OCI-LY3 (cell line): ENCODE results near the gene RAB27B.
"Not testable (repeated sequence)": the region's sequence is repeated elsewhere in the genome, so short reads cannot be mapped to it uniquely, and the experiment has no call there.

Experiments used
- CTCF ChIP-seq: fragments of 200-600, 300-600 bp; sonication (generic); IDR thresholded peaks from 2 replicates; pipeline ENCODE4 v1.5.1; 2014; ENCODE audit warnings: antibody characterized with exemption, low read length, low read depth
- EZH2phosphoT487 ChIP-seq: fragments of 200-600 bp; shearing (Covaris generic); IDR thresholded peaks from 2 replicates; pipeline ENCODE4 v1.6.1; 2018; ENCODE audit warnings: antibody characterized with exemption, mixed run types, low read depth

DNA sequence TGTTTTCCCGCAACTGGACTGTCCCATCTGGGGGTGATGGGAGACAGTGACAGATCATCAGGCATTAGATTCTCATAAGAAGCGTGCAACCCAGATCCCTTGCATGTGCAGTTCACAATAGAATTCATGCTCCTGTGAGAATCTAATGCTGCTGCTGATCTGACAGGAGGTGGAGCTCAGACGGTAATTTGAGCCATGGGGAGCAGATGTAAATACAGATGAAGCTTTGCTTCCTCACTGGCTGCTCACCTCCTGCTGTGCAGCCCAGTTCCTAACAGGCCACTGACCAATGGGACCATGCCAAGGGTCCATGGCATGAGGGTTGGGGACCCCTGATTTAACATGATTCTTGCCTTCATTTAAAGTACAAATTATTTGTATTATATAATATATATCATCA, 26.8 kb downstream of the RAB27B start:
- TF ChIP-seq CTCF, EZH2phosphoT487: not testable (repeated sequence)
